Muscle layer of colon (tissue), 2 donors: ENCODE results near the gene BZW2.

Experiments used
- H3K27ac ChIP-seq: one replicate; pipeline ENCODE4 v1.7.0; 2013; ENCODE audit warnings: low read depth, mild to moderate bottlenecking, low read length, moderate library complexity
- H3K27me3 ChIP-seq, 2 donors: one replicate each; pipeline ENCODE4 v1.7.0; 2013; ENCODE audit warnings: low read length in 2 of 2, mild to moderate bottlenecking in 2 of 2; ENCODE audit not compliant: insufficient read depth in 2 of 2, control insufficient read depth in 1 of 2
- H3K36me3 ChIP-seq: one replicate; pipeline ENCODE4 v1.7.0; 2013; ENCODE audit warnings: mild to moderate bottlenecking, low read length; ENCODE audit not compliant: insufficient read depth
- H3K4me1 ChIP-seq: one replicate; pipeline ENCODE4 v1.7.0; 2013; ENCODE audit warnings: mild to moderate bottlenecking, low read length; ENCODE audit not compliant: insufficient read depth
- H3K4me3 ChIP-seq, 2 donors: one replicate each; pipeline ENCODE4 v1.7.0; 2013; ENCODE audit warnings: low read length in 2 of 2, low read depth in 1 of 2, mild to moderate bottlenecking in 1 of 2, moderate library complexity in 1 of 2
- H3K9ac ChIP-seq: one replicate; pipeline ENCODE4 v1.7.0; 2013; ENCODE audit warnings: low read length
- H3K9me3 ChIP-seq: one replicate; pipeline ENCODE4 v1.7.0; 2013; ENCODE audit warnings: mild to moderate bottlenecking, low read length
- donor health status: abdominal sarcoma.
- donor health status: Adenocarcinoma of cecum.

The BZW2 gene

GRCh38 chr7:16646472-16647072 is 591 bp downstream of the BZW2 start:
- Histone ChIP-seq H3K9me3 (no peaks in the 10 kb centered on the region), H3K9ac (peak overlapping the region; percentile 23), H3K36me3 (no peaks in the 10 kb centered on the region), H3K27me3 (no peaks in the 10 kb centered on the region), H3K4me1 (peaks cover 36% of the 10 kb centered on the region), H3K27ac (peak overlapping the region; percentile 96), H3K4me3 (peak overlapping the region; percentile 86 to 91)

- H3K9ac ChIP-seq = no peak overlapping the region
- H3K4me1 ChIP-seq = peaks cover 29% of the 10 kb centered on the region
- peak overlapping the region in 1 of 2 donors; percentile 69 for H3K4me3 ChIP-seq
- no peaks in the 10 kb centered on the region for H3K36me3 ChIP-seq
- H3K27ac ChIP-seq = no peak overlapping the region
- H3K9me3 ChIP-seq = no peaks in the 10 kb centered on the region
- H3K27me3 ChIP-seq = no peaks in the 10 kb centered on the region
These were observed 1.5 kb downstream of the BZW2 start for GRCh38 chr7:16647435-16647960.

GRCh38 chr7:16648551-16648950 is 2.6 kb downstream of the BZW2 start:
- no peaks in the 10 kb centered on the region for H3K9me3 ChIP-seq
- no peak overlapping the region for H3K4me3 ChIP-seq
- no peak overlapping the region for H3K27ac ChIP-seq
- H3K36me3 ChIP-seq = no peaks in the 10 kb centered on the region
- H3K27me3 ChIP-seq = no peaks in the 10 kb centered on the region
- H3K4me1 ChIP-seq = peaks cover 20% of the 10 kb centered on the region
- no peak overlapping the region for H3K9ac ChIP-seq

GRCh38 chr7:16649196-16649595 is 3.2 kb downstream of the BZW2 start:
- no peak overlapping the region for H3K4me3 ChIP-seq
- H3K4me1 ChIP-seq = peaks cover 14% of the 10 kb centered on the region
- H3K27ac ChIP-seq = no peak overlapping the region
- no peaks in the 10 kb centered on the region for H3K36me3 ChIP-seq
- no peaks in the 10 kb centered on the region for H3K9me3 ChIP-seq
- H3K27me3 ChIP-seq = no peaks in the 10 kb centered on the region
- H3K9ac ChIP-seq = no peak overlapping the region

GRCh38 chr7:16650266-16650665 is 4.3 kb downstream of the BZW2 start:
- no peak overlapping the region for H3K9ac ChIP-seq
- H3K27me3 ChIP-seq = no peaks in the 10 kb centered on the region
- H3K27ac ChIP-seq = no peak overlapping the region
- H3K4me1 ChIP-seq = peaks cover 11% of the 10 kb centered on the region
- H3K36me3 ChIP-seq = no peaks in the 10 kb centered on the region
- H3K9me3 ChIP-seq = no peaks in the 10 kb centered on the region
- H3K4me3 ChIP-seq = no peak overlapping the region

GRCh38 chr7:16651396-16652239 is 5.6 kb downstream of the BZW2 start:
- H3K9me3 ChIP-seq = no peaks in the 10 kb centered on the region
- H3K9ac ChIP-seq = no peak overlapping the region
- no peak overlapping the region for H3K27ac ChIP-seq
- H3K4me3 ChIP-seq = no peak overlapping the region
- peaks cover 11% of the 10 kb centered on the region for H3K4me1 ChIP-seq
- H3K36me3 ChIP-seq = no peaks in the 10 kb centered on the region
- no peaks in the 10 kb centered on the region for H3K27me3 ChIP-seq

- Histone ChIP-seq H3K4me3 (no peak overlapping the region), H3K27me3 (no peaks in the 10 kb centered on the region), H3K4me1 (peaks cover 6% of the 10 kb centered on the region), H3K36me3 (no peaks in the 10 kb centered on the region), H3K27ac (no peak overlapping the region), H3K9me3 (no peaks in the 10 kb centered on the region), H3K9ac (no peak overlapping the region)
These were observed 6.2 kb downstream of the BZW2 start for GRCh38 chr7:16652240-16652583.

GRCh38 chr7:16652888-16653287 is 6.9 kb downstream of the BZW2 start:
- Histone ChIP-seq H3K9ac (no peak overlapping the region), H3K27ac (no peak overlapping the region), H3K9me3 (no peaks in the 10 kb centered on the region), H3K4me3 (no peak overlapping the region), H3K4me1 (no peaks in the 10 kb centered on the region), H3K27me3 (no peaks in the 10 kb centered on the region), H3K36me3 (no peaks in the 10 kb centered on the region)

GRCh38 chr7:16655394-16655793 is 9.4 kb downstream of the BZW2 start:
- H3K27me3 ChIP-seq = no peaks in the 10 kb centered on the region
- H3K9me3 ChIP-seq = no peaks in the 10 kb centered on the region
- H3K4me1 ChIP-seq = no peaks in the 10 kb centered on the region
- H3K27ac ChIP-seq = no peak overlapping the region
- H3K9ac ChIP-seq = no peak overlapping the region
- H3K36me3 ChIP-seq = no peaks in the 10 kb centered on the region
- H3K4me3 ChIP-seq = no peak overlapping the region

- H3K9ac ChIP-seq = no peak overlapping the region
- H3K4me1 ChIP-seq = no peaks in the 10 kb centered on the region
- no peaks in the 10 kb centered on the region for H3K36me3 ChIP-seq
- H3K27me3 ChIP-seq = no peaks in the 10 kb centered on the region
- no peak overlapping the region for H3K27ac ChIP-seq
- H3K4me3 ChIP-seq = no peak overlapping the region
- H3K9me3 ChIP-seq = no peaks in the 10 kb centered on the region
These were observed 10.2 kb downstream of the BZW2 start for GRCh38 chr7:16656141-16656540.

- Histone ChIP-seq H3K36me3 (no peaks in the 10 kb centered on the region), H3K27me3 (no peaks in the 10 kb centered on the region), H3K9me3 (no peaks in the 10 kb centered on the region), H3K27ac (no peak overlapping the region), H3K4me1 (no peaks in the 10 kb centered on the region), H3K9ac (no peak overlapping the region), H3K4me3 (no peak overlapping the region)
These were observed 11.8 kb downstream of the BZW2 start for GRCh38 chr7:16657656-16658279.
